Kasumi-1 (cell line): ENCODE results near the gene MOB3B.
"Not testable (repeated sequence)": the region's sequence is repeated elsewhere in the genome, so short reads cannot be mapped to it uniquely, and the experiment has no call there.

Experiments
- DNase-seq, 2 experiments: peaks; one replicate each; lab custom pipeline; 2025; lab: John Stamatoyannopoulos, UW

MOB3B gene

DNA sequence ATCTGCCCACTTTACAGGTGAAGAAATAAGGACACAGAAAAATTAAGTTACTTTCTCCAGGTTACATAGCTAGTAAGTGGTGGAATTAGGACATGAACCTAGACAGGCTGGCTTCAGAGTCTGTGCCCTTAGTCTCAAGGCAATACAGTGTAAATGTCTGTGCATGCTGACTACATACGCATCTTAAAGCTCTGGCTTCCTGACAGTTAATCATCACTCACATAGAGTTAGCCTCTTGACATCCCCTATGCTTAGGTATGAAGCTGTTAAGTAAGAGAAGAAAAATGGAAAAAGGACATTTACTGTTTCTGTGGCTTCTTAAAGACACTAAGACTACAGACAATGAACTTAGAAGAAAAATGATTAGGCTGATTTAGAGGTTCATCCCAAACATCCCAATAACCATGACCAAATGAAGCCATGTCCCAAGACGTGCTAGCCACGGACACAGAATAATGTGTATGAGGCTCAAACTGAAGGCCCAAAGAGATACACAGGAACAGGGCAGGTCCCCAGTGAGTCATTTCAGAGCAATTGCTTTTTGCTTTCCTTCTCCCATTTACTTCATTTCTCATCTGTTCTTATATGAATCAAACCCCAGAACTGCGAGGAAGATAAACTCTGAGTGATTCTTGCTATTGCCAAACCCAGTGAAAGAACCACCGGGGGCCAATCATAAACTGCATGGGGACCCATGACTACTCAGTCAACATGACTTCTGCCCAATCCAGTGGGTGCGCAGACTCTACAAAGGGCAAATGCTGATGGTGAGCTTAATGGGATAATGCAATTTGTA, 105.5 kb downstream of the MOB3B start:
- DNase-seq: no peak

DNA sequence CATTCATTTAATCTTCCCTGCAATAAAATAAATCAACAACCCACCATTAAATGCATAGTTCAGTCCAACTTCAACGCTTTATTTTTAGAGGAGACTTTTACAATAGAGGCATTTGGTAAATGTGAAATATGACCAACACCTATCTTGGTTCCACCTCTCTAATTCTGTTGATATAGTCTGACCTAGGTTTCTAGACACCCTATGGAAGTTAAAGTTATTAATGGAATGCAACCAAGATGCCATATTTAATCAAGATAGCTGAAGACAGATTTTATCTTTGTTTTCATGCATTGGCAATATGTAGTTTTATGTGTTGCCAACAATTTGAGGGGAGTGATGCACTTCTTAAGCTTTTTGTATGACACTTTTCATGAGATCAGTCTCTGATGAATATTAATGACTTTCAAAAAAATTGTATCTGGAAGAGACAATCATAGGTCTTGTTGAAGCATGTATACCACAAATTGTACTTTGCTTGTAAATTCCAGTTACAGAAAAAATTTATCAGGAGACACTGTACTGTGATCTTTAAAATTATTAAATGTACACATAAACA, 107.3 kb downstream of the MOB3B start:
- DNase-seq: no peak

DNA sequence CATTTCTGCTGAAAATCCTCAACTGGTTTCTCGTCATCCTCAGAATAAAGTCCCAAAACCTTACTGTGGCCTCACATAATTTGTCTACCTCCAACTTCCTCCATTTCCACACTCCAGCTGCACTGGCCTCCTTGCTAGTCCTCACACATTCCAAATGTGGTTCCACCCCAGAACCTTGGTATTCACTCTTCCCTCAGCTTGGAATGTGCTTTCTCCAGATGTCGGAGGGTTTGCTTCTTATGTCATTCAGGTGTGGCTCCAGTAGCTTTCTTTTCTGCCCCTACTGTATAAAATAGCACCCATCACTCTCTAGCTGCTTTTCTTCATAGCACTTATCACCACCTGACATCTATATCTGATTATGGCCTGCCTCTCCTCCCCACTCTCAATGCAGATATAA, 108.0 kb downstream of the MOB3B start:
- DNase-seq: no peak

DNA sequence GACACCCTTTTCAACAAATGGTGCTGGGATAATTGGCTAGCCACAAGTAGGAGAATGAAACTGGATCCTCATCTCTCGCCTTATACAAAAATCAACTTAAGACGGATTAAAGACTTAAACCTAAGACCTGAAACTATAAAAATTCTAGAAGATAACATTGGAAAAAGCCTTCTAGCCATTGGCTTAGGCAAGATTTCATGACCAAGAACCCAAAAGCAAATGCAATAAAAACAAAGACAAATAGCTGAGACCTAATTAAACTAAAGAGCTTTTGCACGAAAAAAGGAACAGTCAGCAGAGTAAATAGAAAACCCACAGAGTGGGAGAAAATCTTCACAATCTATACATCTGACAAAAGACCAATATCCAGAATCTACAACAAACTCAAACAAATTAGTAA, 110.1 kb downstream of the MOB3B start:
- not testable (repeated sequence) for DNase-seq

DNA sequence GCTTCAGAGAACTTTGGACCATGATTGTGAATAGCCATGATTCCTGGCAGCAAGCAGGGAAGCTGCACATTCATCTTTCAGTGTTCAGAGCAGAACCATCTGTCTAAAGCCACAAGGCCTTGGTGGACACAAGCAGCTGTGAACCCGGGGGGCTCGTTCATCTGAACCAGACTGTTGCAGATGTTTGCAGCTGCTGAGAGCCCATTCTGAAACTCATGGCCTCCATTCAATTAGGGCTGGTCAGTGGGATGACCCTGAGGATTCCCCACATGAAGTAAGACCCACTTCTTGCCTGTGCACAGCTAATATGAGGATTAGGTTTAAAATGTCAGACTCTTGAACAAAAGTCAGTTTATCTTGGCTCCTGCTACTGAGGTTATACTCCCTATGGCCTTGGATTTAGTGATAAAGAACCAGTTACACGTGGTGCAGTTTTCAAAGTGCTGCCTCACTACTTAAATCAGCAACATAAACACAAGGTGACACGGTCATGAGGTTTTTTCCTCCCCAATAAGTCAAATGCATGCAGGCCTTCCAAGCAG, 115.3 kb downstream of the MOB3B start:
- no peak for DNase-seq

DNA sequence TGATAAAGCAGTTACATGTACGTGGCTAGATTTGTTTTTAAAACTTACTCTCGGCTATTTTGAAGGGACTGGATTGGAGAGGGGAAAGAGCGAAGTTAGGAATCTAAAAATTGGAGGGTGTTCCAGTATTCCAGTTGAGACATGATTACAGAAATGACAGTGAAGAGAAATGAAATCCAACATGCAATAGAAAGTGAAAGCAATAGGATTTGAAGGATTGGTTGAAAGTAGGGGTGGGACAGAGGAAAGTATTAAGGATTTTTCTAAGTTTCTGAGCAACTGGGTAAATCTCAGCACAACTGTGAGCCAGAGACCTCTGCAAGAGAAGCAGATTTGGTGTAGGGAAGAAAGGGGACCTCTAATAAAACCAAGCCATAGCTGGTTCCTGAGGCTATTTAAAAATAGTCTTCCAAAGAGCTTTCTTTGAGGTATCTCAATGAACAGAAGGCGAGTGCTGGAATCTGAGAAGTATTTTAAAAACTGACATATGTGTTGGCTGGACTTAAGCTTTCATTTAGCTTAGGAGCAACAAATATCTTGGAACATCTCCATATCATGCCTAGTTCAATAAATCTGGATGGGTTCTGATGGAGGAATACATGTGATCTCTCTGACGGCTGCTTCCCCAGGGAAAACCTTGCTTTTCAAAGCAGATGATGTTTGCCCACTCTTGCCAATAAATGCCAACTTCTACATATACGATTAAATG, 115.9 kb downstream of the MOB3B start:
- DNase-seq: no peak

DNA sequence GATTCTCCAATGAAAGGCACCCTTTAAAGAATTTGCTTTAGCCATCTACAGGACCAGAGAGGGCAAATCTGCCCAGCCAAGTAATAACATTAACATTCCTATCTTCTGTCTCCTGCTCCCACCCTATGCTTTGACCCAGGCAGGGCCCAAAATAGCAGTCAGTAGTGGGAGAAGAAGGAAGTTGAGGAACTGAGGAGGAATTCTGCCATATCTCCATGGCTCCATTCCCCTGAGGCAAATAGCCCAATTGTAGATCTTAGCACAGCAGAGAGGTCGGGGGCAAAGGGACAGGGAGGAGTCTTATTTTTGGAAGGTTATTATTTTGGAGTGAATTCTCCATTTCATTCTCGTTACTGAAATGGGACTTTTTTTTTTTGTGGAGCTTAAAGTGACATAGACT, 116.7 kb downstream of the MOB3B start:
- DNase-seq: no peak

DNA sequence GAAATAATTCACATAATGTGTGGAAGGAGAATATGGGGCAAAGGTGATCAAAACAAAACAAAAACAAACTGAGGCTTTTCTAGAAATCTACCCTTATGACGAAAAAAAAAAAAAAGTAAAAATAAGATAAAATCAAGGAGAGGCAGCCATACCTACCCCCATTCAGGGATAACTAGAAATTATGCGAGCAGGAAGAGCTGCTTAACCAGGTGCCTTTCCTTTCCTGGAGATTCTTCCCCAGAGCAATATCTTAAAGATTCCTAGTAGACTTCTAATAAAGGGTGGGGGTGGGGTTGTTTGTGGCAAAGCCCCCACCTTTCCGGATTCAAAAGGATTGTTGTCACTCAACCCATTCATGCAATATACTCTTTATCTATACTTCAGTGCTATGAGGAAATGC, 117.5 kb downstream of the MOB3B start:
- DNase-seq: no peak

DNA sequence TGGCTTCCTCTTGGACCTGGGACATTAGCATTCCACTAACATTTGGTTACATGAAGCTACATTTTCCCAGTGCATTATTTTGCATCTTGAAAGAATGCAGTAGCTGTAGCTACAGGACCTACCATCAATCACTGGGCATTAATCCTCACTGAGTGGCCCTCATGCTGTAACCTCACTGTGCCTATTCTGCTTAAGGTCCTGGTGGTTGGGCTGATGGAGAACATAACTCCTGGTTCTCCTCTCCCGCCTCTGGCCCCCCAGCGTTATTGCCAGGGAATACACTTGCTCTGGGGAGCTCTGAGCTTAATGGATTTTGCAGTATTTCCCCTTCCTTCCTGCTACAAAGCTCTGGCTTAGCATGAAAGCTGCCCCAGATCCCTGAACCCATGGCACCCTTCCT, 121.1 kb downstream of the MOB3B start:
- no peak for DNase-seq

DNA sequence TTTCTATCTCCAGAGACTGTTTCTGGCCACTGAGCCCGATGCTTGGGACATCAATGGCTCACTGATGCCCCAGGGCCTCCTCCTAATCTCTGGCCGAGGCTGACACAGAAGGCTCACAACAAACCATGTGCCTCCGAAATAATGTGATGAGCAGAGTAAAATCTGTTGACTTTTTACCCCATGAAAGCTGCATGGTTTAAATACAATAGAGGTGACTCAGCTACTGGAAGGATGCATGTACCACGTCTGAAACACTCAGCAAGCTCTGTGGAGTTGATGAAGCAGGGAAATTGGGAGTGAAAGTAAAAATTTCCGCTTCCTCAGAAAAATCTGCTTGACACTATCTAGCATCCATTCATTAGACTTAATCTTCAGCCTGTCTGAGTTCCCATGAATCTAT, 121.6 kb downstream of the MOB3B start:
- DNase-seq: no peak

DNA sequence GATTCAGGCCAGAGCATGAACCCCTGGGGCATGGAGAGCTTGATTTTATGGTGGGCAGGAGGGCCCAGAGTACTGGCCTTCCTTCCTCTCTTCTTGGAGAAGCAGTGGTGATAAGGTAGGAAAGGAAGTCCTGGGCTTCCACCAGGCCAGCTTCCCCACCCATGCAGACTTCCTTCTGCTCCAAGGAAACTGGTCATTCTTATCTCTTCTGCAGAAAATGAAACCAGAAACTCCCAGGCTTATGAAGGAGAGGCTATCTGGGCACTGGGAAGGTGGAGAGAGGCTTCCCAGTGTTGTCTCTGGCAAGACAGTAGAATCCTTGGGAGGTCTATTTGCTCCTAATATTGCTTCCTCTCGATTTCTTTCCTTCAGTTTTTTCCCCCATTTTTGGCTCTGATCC, 122.1 kb downstream of the MOB3B start:
- no peak for DNase-seq

DNA sequence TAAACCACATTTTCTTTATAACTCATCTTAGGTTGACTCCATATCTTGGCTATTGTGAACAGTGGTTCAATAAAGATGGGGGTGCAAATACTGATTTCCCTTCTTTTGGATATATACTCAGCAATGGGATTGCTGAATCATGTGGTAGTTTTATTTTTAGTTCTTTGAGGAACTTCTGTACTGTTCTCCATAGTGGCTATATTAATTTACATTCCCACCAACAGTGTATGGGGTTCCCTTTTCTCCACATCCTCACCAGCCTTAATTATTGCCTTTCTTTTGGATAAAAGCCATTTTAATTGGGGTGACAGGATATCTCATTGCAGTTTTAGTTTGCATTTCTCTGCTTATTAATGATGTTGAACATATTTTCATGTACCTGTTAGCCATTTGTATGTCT, 125.0 kb downstream of the MOB3B start:
- no peak for DNase-seq

DNA sequence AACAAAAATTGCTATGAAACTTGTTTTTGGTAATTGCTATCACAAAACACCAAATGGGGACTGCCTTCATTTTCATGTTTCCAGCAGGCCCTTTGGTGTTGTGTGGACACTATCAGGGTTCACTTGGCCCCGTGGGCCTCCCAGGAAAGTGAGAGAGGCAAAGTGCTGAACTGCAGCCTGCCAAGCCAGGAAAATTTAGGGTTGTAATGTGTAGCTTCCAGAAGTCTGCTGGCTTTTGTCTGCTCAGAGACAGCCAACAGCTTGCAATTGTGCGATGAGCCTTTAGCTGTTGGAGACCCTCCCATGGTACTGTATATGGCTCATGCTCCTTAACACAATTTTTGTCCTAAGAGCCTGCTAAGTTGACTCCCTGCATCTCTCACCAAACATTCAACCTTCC, 127.0 kb downstream of the MOB3B start:
- no peak for DNase-seq

DNA sequence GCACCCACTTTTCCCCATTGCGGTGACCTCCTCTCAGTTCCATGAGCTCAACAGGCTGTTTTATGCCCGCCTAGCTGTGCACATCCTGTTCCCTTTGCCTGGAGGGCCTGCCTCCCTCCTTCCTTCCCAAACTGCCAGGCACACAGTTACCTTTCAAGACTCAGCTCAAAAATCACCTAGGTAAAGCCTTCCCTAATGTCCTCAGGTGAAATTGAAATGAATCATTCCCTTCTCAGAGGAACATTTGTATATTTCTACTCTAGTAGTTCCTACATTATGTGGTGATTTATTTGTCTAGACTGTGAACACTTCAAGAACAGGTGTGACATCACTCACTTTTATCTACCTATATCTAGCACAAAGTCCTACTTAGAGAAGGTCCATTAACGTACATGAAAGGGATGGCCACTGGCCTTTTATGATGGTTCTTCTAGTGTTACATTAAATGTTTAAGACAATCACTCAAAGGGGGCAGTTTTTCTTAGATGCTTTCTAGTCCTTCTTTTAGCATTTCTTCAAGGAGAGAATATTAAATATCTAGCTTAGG, 129.2 kb downstream of the MOB3B start:
- no peak for DNase-seq

DNA sequence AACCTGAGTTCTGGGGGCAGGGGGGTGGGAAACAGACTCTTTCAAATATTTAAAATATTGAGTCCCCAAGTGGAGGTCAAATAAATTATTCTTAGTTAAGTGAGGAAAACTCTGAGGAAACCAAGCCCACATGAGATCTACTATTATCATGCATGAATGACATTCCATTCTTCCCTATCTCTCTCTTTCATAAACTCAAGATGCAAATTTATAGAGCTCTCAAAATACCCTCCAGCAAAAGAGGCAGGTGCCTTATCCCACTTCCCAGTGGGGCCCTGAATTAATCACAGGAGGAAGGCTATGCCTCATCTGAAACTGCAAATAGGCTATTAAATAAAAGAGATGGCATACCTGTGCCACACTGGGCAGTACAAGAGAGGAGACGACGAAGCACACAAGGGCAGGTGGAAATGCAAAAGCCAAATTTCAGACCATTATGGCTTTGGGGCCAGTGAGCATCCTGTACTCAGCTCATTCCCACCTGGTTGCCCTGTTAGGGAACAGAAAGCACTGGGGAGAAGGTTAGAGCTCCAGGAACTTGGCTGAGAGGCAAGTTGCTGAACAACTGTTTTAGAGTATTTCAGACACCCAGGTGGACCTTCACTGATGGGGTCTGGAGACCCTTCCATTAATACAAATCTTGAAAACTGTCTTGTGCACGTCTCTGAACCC, 130.5 kb downstream of the MOB3B start:
- no peak for DNase-seq

DNA sequence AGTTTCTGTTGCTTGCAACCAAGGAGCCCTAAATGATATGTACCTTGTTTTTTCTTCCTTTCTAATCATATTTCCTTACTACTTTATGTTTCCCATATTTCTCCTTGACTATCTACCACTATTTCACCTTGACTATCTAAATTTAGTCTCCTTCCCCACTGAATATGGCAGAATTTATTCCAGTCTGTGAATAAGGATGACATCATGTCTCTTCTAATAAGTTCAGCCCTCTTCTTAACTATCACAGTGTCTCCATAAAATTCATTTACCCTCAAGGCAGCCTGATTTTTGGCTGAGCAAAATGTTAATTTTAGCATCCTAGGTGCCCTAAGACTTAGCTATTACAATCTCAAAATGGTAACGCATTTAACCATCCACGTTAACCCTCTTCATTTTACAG, 133.1 kb downstream of the MOB3B start:
- no peak for DNase-seq

DNA sequence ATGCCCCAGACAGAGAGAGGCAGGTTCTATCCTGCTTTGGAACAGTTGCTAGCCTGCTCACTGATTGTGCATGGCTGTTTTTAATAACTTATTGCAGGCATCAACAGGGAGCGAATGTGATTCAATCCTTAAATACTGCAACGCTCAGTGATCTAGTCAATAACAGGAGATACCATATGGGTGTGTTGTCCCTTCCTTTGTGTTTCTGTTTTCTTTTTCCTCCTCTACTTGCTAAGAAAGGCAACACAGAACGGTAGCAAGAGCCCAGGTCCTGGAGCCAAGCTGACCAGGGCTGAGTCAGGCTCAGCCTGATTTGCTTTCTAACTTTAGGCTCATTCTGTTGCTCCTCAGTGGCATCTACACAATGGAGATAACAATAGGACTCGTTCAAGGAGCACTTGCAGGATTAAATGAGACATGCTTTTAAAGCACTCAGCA, 134.1 kb downstream of the MOB3B start:
- DNase-seq: no peak

DNA sequence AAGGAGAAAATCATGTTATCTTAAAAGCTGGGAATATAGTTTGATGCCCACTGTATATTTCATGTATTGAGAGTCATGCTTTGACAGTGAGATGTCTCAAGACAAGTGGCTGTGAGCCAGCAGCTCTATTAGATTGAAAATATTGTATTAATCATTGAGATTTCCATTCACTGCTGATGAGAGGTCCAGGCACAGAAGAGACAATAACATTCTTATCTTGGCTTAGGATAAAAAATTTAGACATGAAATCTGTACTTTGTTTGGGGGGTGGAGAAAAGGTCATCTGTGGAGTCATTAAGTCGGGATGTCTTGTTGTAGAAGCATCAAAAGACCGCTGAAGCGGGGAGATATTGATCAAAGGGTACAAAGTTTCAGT, 134.8 kb downstream of the MOB3B start:
- no peak for DNase-seq

DNA sequence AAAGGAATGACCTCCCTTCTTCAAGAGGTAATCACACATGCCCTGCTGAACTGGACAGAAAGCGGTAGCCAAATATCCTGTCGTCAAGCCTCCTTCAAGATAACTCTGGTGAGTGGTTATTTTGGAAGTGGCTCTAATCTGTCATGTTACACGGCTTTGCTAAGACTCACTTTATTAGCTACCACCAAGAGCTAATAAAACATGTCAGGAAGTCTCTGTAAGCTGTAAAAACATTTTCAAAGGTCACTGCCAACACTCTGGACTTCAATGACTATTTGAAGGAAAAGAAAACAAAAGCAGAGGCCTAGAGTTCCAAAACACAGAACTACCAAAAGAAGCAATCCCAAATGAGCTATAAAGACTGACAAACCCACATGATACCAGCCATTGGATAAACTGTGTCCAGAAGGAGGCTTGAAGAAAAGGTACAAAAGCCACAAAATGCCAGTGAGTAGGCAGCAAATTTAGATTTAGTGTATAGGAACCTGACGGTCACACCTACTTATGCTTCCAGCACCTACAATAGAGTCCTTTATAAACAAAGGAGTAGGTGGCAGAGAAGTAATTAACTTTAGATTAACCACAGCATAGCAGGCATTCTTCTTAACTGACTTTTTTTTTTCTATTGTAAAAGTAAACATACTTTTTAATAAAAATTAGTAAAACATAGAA, 135.3 kb downstream of the MOB3B start:
- no peak for DNase-seq

DNA sequence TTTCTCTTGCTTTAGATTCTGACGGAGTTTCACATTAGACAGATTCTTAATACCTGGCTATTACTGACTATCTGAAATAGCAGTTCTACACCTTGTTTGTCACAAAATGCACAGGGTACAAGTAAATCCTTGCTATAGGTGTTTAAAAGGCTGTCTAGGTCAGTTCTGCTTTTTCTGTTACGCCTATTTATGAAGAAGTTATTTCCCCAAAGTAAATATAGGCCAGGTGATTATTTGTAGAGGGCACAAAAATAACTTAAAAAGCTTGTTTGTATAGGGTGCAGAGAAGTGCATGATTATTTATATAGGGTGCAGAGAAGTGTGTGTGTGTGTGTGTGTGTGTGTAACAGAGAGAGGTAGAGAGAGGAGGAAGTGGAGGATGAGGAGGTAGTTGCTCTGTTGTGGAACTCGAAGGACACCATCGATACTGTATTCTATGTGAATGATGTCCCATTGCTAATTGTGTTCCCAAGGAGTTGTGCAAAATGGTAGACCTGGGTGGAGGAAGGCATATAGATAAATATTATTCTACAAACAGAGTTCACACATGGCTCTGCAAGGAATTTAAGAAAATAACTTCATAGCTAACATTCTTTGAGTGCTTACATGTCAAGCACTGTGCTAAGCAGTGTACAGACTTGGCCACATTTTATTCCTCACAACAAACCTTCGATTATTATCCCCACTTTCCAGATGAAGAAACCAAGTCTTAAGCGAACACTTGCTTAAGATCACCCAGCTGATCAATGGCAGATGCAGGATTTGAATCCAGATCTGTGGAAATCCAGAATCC, 136.4 kb downstream of the MOB3B start:
- no peak for DNase-seq

DNA sequence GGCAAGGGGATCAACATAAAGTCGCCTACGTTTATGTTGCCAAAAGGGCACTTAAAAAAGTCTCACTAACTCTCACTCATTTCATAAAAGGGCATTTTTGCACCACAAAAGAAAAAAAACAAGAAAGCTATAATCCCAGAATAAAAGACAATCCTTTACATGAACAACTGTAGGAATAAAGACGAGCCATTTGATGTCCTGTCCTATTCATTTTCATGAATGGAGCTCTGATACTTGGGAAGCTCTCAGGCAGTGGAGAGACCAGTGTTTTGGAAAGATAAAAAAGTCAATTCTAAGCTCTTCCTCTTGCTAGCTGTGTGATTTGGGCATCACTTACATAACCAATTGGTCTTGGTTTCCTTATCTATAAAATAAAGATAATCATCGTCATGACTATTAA, 137.2 kb downstream of the MOB3B start:
- no peak for DNase-seq
